Heart left ventricle (tissue), 13 donors: ENCODE measurements around the gene CIDEC.

ENCODE experiments used
- CTCF ChIP-seq, 12 donors: fragments of 200-600 bp; sonication (generic) in 4 of 12; IDR thresholded peaks; one replicate each; pipeline versions ENCODE4 v1.5.0 to v1.8.0; 2018 to 2022; ENCODE audit warnings: antibody characterized with exemption in 12 of 12, mild to moderate bottlenecking in 5 of 12
- POLR2A ChIP-seq, 2 donors: fragments of 450-650 bp; IDR thresholded peaks; one replicate each; pipeline ENCODE4 v1.6.1; 2017; ENCODE audit warnings: antibody characterized with exemption in 2 of 2, mild to moderate bottlenecking in 2 of 2, moderate library complexity in 2 of 2
- donor health status: ischemic (EF 13 %, LVEDD 7.1; RV severe dilation, severe dysfunction).
- donor health status: DM: no; HTN: yes; CAD: no.
- donor health status: DM: no; HTN: no; CAD: no.
- donor health status: ischemic (EF 25% LVEDD 6.9; RV normal size, moderate dysfunction).
- donor health status: ischemic (EF 25% LVEDD 5.7; RV mildly dilated, moderate dysfunction).
- donor health status: ischemic (EF 35%, LVEDD 5.7; RV mildly dilated, moderate dysfunction).
- donor health status: nonischemic (EF 11% LVEDD 7.7; RV severe dilation, severe dysfunction).
- donor health status: DM: yes; HTN: yes; CAD: no.
- donor health status: PGD.
- donor health status: ischemic (EF 29% LVEDD 5.4; RV normal size, mild dysfunction).
- donor health status: nonischemic (EF 23%, LVEDD 6.1; RV moderate dilation, normal function).

GRCh38 chr3:9870978-9871377 lies 9.1 kb downstream of the CIDEC start:
- TF ChIP-seq CTCF (IDR thresholded peaks at IDR 0.05) (no peak), POLR2A (IDR thresholded peaks at IDR 0.05) (no peak)
